H9 (cell line): ENCODE data around the gene HERC6. TPM values are rescaled to one million over a fixed set of nuclear protein-coding genes. Genes with fewer than 3 reads are reported as not detected.

Source experiments
- DNase-seq: peaks from one replicate; pipeline ENCODE4 v3.0.0-alpha.2; 2017
- H2AFZ ChIP-seq: one replicate; pipeline ENCODE4 v1.6.1; 2013; ENCODE audit warnings: mild to moderate bottlenecking, low read length, control low read depth, moderate library complexity
- H2AK5ac ChIP-seq: 2 replicates; pipeline ENCODE4 v1.6.1; 2013; ENCODE audit warnings: low read length, control low read depth, mixed read lengths; ENCODE audit not compliant: insufficient read length
- H2BK120ac ChIP-seq: one replicate; pipeline ENCODE4 v1.6.1; 2013; ENCODE audit warnings: low read depth, mild to moderate bottlenecking, low read length, control low read depth, inconsistent platforms; ENCODE audit not compliant: poor library complexity, severe bottlenecking
- H2BK12ac ChIP-seq: 2 replicates; pipeline ENCODE4 v1.6.1; 2013; ENCODE audit warnings: low read length, control low read depth, mixed read lengths, low read depth; ENCODE audit not compliant: insufficient read length
- H2BK15ac ChIP-seq: 2 replicates; pipeline ENCODE4 v1.6.1; 2013; ENCODE audit warnings: low read depth, low read length, control low read depth
- H2BK20ac ChIP-seq: one replicate; pipeline ENCODE4 v1.6.1; 2013; ENCODE audit warnings: low read depth, mild to moderate bottlenecking, low read length, control low read depth, inconsistent platforms; ENCODE audit not compliant: poor library complexity, severe bottlenecking
- H2BK5ac ChIP-seq: 2 replicates; pipeline ENCODE4 v1.6.1; 2013; ENCODE audit warnings: low read length, control low read depth, mixed read lengths; ENCODE audit not compliant: insufficient read length
- H3K14ac ChIP-seq: 2 replicates; pipeline ENCODE4 v1.6.1; 2013; ENCODE audit warnings: low read length, control low read depth; ENCODE audit not compliant: insufficient read depth
- H3K18ac ChIP-seq: 2 replicates; pipeline ENCODE4 v1.6.1; 2013; ENCODE audit warnings: low read depth, mild to moderate bottlenecking, mixed read lengths, low read length, control low read depth; ENCODE audit not compliant: insufficient read length
- H3K23ac ChIP-seq: 2 replicates; pipeline ENCODE4 v1.6.1; 2013; ENCODE audit warnings: low read length, control low read depth, mixed read lengths, low read depth; ENCODE audit not compliant: insufficient read length
- H3K23me2 ChIP-seq: 2 replicates; pipeline ENCODE4 v1.6.1; 2013; ENCODE audit warnings: low read depth, mild to moderate bottlenecking, mixed read lengths, low read length, control low read depth; ENCODE audit not compliant: insufficient read length, poor library complexity, severe bottlenecking
- H3K27ac ChIP-seq: 2 replicates; pipeline ENCODE4 v1.5.1; 2013; ENCODE audit warnings: low read length, control low read depth, mixed read lengths, low read depth; ENCODE audit not compliant: insufficient read length
- H3K27me3 ChIP-seq: 2 replicates; pipeline ENCODE4 v1.6.1; 2013; ENCODE audit warnings: low read length, control low read depth, inconsistent platforms; ENCODE audit not compliant: insufficient read depth
- H3K4ac ChIP-seq: 2 replicates; pipeline ENCODE4 v1.6.1; 2013; ENCODE audit warnings: low read depth, mild to moderate bottlenecking, control low read depth, inconsistent platforms, low read length, moderate library complexity
- H3K4me1 ChIP-seq: 2 replicates; pipeline ENCODE4 v1.6.1; 2013; ENCODE audit warnings: low read length, control low read depth, inconsistent platforms; ENCODE audit not compliant: insufficient read depth
- H3K4me2 ChIP-seq: 2 replicates; pipeline ENCODE4 v1.6.1; 2013; ENCODE audit warnings: low read length, control low read depth, mixed read lengths; ENCODE audit not compliant: insufficient read length, insufficient read depth
- H3K56ac ChIP-seq: 2 replicates; pipeline ENCODE4 v1.6.1; 2013; ENCODE audit warnings: low read depth, mild to moderate bottlenecking, mixed read lengths, low read length, control low read depth; ENCODE audit not compliant: insufficient read length
- H3K79me1 ChIP-seq: 2 replicates; pipeline ENCODE4 v1.6.1; 2013; ENCODE audit warnings: low read depth, mild to moderate bottlenecking, moderate library complexity, low read length, control low read depth, inconsistent platforms; ENCODE audit not compliant: insufficient read depth, poor library complexity, severe bottlenecking
- H3K79me2 ChIP-seq: 2 replicates; pipeline ENCODE4 v1.6.1; 2013; ENCODE audit warnings: low read length, control low read depth, inconsistent platforms; ENCODE audit not compliant: insufficient read depth
- H3K9ac ChIP-seq: 2 replicates; pipeline ENCODE4 v1.6.1; 2013; ENCODE audit warnings: low read length, control low read depth, mixed read lengths; ENCODE audit not compliant: insufficient read length; ENCODE audit errors: extremely low read depth
- H3K9me3 ChIP-seq: one replicate; pipeline ENCODE4 v1.6.1; 2013; ENCODE audit warnings: low read depth, low read length, inconsistent platforms; ENCODE audit not compliant: control insufficient read depth
- H3T11ph ChIP-seq: one replicate; pipeline ENCODE4 v1.6.1; 2013; ENCODE audit warnings: mild to moderate bottlenecking, low read length, control low read depth, inconsistent platforms
- H4K20me1 ChIP-seq: one replicate; pipeline ENCODE4 v1.6.1; 2013; ENCODE audit not compliant: control insufficient read depth, insufficient read length, insufficient read depth
- H4K5ac ChIP-seq: 2 replicates; pipeline ENCODE4 v1.6.1; 2013; ENCODE audit warnings: low read depth, mild to moderate bottlenecking, mixed read lengths, low read length, control low read depth; ENCODE audit not compliant: insufficient read length
- H4K8ac ChIP-seq: replicated peaks from 2 replicates; pipeline ENCODE4 v1.6.1; 2013; ENCODE audit warnings: low read length, control low read depth, mixed read lengths, low read depth; ENCODE audit not compliant: insufficient read length
- H4K91ac ChIP-seq: 2 replicates; pipeline ENCODE4 v1.6.1; 2013; ENCODE audit warnings: low read depth, mild to moderate bottlenecking, moderate library complexity, mixed read lengths, low read length, control low read depth; ENCODE audit not compliant: insufficient read length
- H3K27ac Mint-ChIP-seq, 3 experiments: 2 replicates in 2 of 3; 3 replicates in 1 of 3; pipeline ENCODE4 v1.8.0; 2020 to 2021; ENCODE audit warnings: mixed read lengths in 3 of 3, mild to moderate bottlenecking in 1 of 3, moderate library complexity in 1 of 3
- H3K27me3 Mint-ChIP-seq: 2 replicates; pipeline ENCODE4 v1.8.0; 2021; ENCODE audit warnings: low read depth, mild to moderate bottlenecking, moderate library complexity, mixed read lengths
- H3K36me3 Mint-ChIP-seq, 3 experiments: 2 replicates in 2 of 3; 3 replicates in 1 of 3; pipeline ENCODE4 v1.8.0; 2020 to 2021; ENCODE audit warnings: low read depth in 3 of 3, mixed read lengths in 3 of 3; ENCODE audit not compliant: insufficient read depth in 1 of 3
- H3K4me1 Mint-ChIP-seq, 2 experiments: 2 replicates each; pipeline ENCODE4 v1.8.0; 2020; ENCODE audit warnings: mixed read lengths in 2 of 2
- H3K4me3 Mint-ChIP-seq, 2 experiments: 2 replicates in 1 of 2; 3 replicates in 1 of 2; pipeline ENCODE4 v1.8.0; 2020 to 2021; ENCODE audit warnings: mild to moderate bottlenecking in 2 of 2, mixed read lengths in 2 of 2, moderate library complexity in 1 of 2
- H3K9me3 Mint-ChIP-seq, 2 experiments: 2 replicates in 1 of 2; 3 replicates in 1 of 2; pipeline ENCODE4 v1.8.0; 2020; ENCODE audit warnings: mild to moderate bottlenecking in 2 of 2, mixed read lengths in 2 of 2, moderate library complexity in 1 of 2
- WGBS: extraction: QIAGEN DNeasy Blood & Tissue Kit; methylation state at CpG from one replicate; pipeline ENCODE4 v1.1.7; 2013; ENCODE audit warnings: missing lambda C conversion rate, low lambda C conversion rate, mixed read lengths; ENCODE audit not compliant: insufficient read length; ENCODE audit errors: extremely low coverage; 5-methylcytosine and 5-hydroxymethylcytosine counted together
- total RNA-seq: library from RNA; stranded (reverse); gene quantifications from 2 replicates; pipeline ENCODE4 v1.2.1, GENCODE V29; 2021
- TF ChIP-seq, protein P1 (sequence below): fragments of 200-600 bp; sonication (generic); conservative IDR thresholded peaks from 3 replicates; pipeline ENCODE4 v1.8.0; 2021; ENCODE audit warnings: antibody characterized with exemption, mild to moderate bottlenecking

The HERC6 gene
- total RNA-seq, 1 experiment from 2014 or later = 8.2 TPM

DNA sequence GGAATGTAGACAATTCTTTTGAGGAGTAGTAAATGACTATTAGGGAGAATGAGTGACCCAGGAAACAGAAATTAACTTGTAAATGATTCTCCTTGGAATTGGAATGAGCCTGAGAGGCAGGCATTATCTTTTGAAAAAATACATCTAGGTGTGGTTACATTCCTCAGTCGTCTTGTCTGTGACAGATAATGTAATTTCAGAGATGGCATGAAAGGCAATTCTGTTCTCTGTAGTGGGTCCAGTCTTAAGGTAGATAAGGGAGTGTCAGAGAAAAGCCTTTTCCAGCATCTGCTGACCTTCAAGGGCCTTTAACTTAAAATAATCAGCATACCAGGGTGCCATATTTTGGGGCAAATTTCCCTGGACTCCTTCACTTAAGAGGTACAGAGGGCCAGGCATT lies 35.1 kb downstream of the HERC6 start:
- Histone ChIP-seq H2BK120ac (no peak overlapping the region), H2BK15ac (no peak overlapping the region), H4K91ac (no peak overlapping the region), H3K23ac (no peak overlapping the region), H3K27me3 (no peaks in the 10 kb centered on the region), H3K14ac (no peak overlapping the region), H3T11ph (no peak overlapping the region), H3K9ac (no peak overlapping the region), H2BK20ac (no peak overlapping the region), H3K23me2 (no peaks in the 10 kb centered on the region), H3K4me2 (no peak overlapping the region), H3K4me1 (no peaks in the 10 kb centered on the region), H2BK5ac (no peak overlapping the region), H3K9me3 (no peaks in the 10 kb centered on the region), H4K5ac (no peak overlapping the region), H3K27ac (no peak overlapping the region), H2AFZ (no peak overlapping the region), H3K18ac (no peak overlapping the region), H3K79me1 (no peaks in the 10 kb centered on the region), H3K56ac (no peak overlapping the region), H2BK12ac (no peak overlapping the region), H4K20me1 (no peaks in the 10 kb centered on the region), H3K4ac (no peak overlapping the region), H2AK5ac (no peak overlapping the region), H4K8ac (no peak overlapping the region), H3K79me2 (no peaks in the 10 kb centered on the region)
- H3K4me1 Mint-ChIP-seq = no peaks in the 10 kb centered on the region
- H3K36me3 Mint-ChIP-seq = no peaks in the 10 kb centered on the region
- no peaks in the 10 kb centered on the region; a peak in 1 of 5 replicates for H3K9me3 Mint-ChIP-seq
- WGBS = no CpG with 5 or more reads among the region's 1 CpG
- H3K4me3 Mint-ChIP-seq = no peak overlapping the region
- no peak overlapping the region for H3K27ac Mint-ChIP-seq
- H3K27me3 Mint-ChIP-seq = no peaks in the 10 kb centered on the region
- no peak for DNase-seq
- TF ChIP-seq, protein P1, sequence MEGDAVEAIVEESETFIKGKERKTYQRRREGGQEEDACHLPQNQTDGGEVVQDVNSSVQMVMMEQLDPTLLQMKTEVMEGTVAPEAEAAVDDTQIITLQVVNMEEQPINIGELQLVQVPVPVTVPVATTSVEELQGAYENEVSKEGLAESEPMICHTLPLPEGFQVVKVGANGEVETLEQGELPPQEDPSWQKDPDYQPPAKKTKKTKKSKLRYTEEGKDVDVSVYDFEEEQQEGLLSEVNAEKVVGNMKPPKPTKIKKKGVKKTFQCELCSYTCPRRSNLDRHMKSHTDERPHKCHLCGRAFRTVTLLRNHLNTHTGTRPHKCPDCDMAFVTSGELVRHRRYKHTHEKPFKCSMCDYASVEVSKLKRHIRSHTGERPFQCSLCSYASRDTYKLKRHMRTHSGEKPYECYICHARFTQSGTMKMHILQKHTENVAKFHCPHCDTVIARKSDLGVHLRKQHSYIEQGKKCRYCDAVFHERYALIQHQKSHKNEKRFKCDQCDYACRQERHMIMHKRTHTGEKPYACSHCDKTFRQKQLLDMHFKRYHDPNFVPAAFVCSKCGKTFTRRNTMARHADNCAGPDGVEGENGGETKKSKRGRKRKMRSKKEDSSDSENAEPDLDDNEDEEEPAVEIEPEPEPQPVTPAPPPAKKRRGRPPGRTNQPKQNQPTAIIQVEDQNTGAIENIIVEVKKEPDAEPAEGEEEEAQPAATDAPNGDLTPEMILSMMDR = no peak
